DOHH2 (cell line): ENCODE data around the gene COL5A1.

ENCODE experiments used
- H3F3A ChIP-seq: fragments of 200-600 bp; sonication (generic), shearing (Covaris generic); 2 replicates; pipeline ENCODE4 v1.6.0; 2016; ENCODE audit warnings: antibody characterized with exemption, mild to moderate bottlenecking; ENCODE audit not compliant: control insufficient read depth, insufficient read depth
- H3K27ac ChIP-seq: fragments of 200-600 bp; sonication (generic); 2 replicates; pipeline ENCODE4 v1.5.1; 2014; ENCODE audit warnings: low read depth, mild to moderate bottlenecking, low read length, moderate library complexity
- H3K27me3 ChIP-seq: fragments of 200-600 bp; sonication (generic); 2 replicates; pipeline ENCODE4 v1.6.1; 2014; ENCODE audit warnings: mild to moderate bottlenecking, low read length, mixed read lengths; ENCODE audit not compliant: control insufficient read depth
- H3K36me3 ChIP-seq: fragments of 200-600 bp; sonication (generic); 2 replicates; pipeline ENCODE4 v1.6.1; 2014; ENCODE audit warnings: mild to moderate bottlenecking, low read length, moderate library complexity, mixed read lengths; ENCODE audit not compliant: control insufficient read depth
- H3K4me1 ChIP-seq: fragments of 200-600 bp; sonication (generic); 2 replicates; pipeline ENCODE4 v1.6.1; 2014; ENCODE audit warnings: mild to moderate bottlenecking, low read length, mixed read lengths; ENCODE audit not compliant: control insufficient read depth
- H3K4me2 ChIP-seq: fragments of 200-600 bp; sonication (generic); 2 replicates; pipeline ENCODE4 v1.6.0; 2014; ENCODE audit warnings: mild to moderate bottlenecking, low read length, moderate library complexity
- H3K4me3 ChIP-seq: fragments of 200-600 bp; sonication (generic); 2 replicates; pipeline ENCODE4 v1.5.1; 2014; ENCODE audit warnings: mild to moderate bottlenecking, low read length, mixed read lengths
- H3K79me2 ChIP-seq: fragments of 200-600 bp; sonication (generic); 2 replicates; pipeline ENCODE4 v1.6.1; 2014; ENCODE audit warnings: mild to moderate bottlenecking, low read length, mixed read lengths; ENCODE audit not compliant: control insufficient read depth
- H3K9me2 ChIP-seq: fragments of 200-600 bp; sonication (generic); replicated peaks from 2 replicates; pipeline ENCODE4 v1.6.1; 2014; ENCODE audit warnings: mild to moderate bottlenecking, low read length, mixed read lengths; ENCODE audit not compliant: control insufficient read depth
- H3K9me3 ChIP-seq: fragments of 200-600 bp; sonication (generic); 2 replicates; pipeline ENCODE4 v1.6.1; 2014; ENCODE audit warnings: antibody characterized with exemption, low read length, mixed read lengths; ENCODE audit not compliant: control insufficient read depth, insufficient read depth
- H4K20me1 ChIP-seq: fragments of 200-600 bp; sonication (generic); 2 replicates; pipeline ENCODE4 v1.6.0; 2014; ENCODE audit warnings: low read depth, mild to moderate bottlenecking, antibody characterized with exemption, low read length, moderate library complexity; ENCODE audit not compliant: control insufficient read depth, insufficient read depth
- CTCF ChIP-seq: fragments of 200-600 bp; sonication (generic); IDR thresholded peaks from one replicate; pipeline ENCODE4 v1.5.1; 2014; ENCODE audit warnings: antibody characterized with exemption, mild to moderate bottlenecking, low read depth, low read length; ENCODE audit not compliant: poor library complexity, severe bottlenecking
- EZH2phosphoT487 ChIP-seq: fragments of 200-600 bp; sonication (generic); IDR thresholded peaks from 2 replicates; pipeline ENCODE4 v1.6.1; 2017; ENCODE audit warnings: borderline replicate concordance, mild to moderate bottlenecking, antibody characterized with exemption, low read length, moderate library complexity, mixed read lengths

Gene COL5A1

GRCh38 chr9:134651226-134651905, 9.8 kb downstream of the COL5A1 start:
- H3K79me2 ChIP-seq, result no peaks in the 10 kb centered on the region

GRCh38 chr9:134652291-134653225, 11.0 kb downstream of the COL5A1 start:
- H3K36me3 ChIP-seq, result no peaks in the 10 kb centered on the region
- no peak overlapping the region for H3K4me3 ChIP-seq
- H3K27me3 ChIP-seq, result no peaks in the 10 kb centered on the region
- H3K9me3 ChIP-seq, result no peaks in the 10 kb centered on the region
- no peaks in the 10 kb centered on the region for H3K79me2 ChIP-seq
- H3K27ac ChIP-seq, result no peak overlapping the region
- no peaks in the 10 kb centered on the region for H3K4me1 ChIP-seq
- no peaks in the 10 kb centered on the region for H4K20me1 ChIP-seq
- H3F3A ChIP-seq, result no peaks in the 10 kb centered on the region
- TF ChIP-seq CTCF (no peak), EZH2phosphoT487 (no peak)
- H3K9me2 ChIP-seq, result no peaks in the 10 kb centered on the region
- no peak overlapping the region for H3K4me2 ChIP-seq

More at GRCh38 chr9:134651226-134651905, 9.8 kb downstream of the COL5A1 start:
- Histone ChIP-seq H3K4me1 (no peaks in the 10 kb centered on the region), H3F3A (no peaks in the 10 kb centered on the region), H3K9me2 (no peaks in the 10 kb centered on the region), H3K27me3 (no peaks in the 10 kb centered on the region), H3K9me3 (no peaks in the 10 kb centered on the region), H3K27ac (no peak overlapping the region), H3K36me3 (no peaks in the 10 kb centered on the region), H4K20me1 (no peaks in the 10 kb centered on the region), H3K4me2 (no peak overlapping the region), H3K4me3 (no peak overlapping the region)
- no peak for TF ChIP-seq EZH2phosphoT487
- TF ChIP-seq CTCF, result no peak

DNA sequence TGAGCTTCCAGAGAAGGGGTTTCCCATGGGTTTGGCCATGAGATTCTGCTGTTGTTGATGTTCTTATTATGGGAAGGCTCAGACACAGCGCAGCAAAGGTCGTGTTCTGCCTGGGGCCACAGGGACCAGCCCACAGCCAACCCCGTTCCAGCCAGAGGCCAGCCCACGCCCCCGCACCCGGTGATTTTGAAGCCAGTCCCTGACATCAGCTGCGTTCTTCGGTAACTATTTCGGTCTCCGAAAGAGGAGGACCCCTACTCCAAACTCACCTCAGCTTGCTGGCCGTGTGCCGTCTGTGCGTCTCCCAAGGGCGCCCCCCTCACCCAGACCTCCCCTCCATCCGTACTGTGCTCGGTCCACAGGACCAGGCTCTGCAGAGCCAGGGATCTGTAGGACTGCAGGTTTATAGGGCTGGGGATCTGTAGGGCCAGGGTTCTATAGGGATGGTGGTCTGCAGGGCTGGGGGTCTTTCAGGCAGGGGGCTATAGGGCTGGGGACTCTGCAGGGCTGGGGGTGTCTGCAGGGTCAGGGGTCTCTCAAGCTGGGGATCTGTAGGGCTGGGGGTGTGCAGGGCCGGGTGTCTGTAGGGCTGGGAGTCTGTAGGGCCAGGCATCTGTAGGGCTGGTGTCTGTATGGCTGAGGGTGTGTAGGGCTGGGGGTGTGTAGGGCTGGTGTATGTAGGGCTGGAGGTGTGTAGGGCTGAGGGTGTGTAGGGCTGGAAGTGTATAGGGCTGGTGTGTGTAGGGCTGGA, 11.8 kb downstream of the COL5A1 start:
- Histone ChIP-seq H4K20me1 (no peaks in the 10 kb centered on the region), H3K4me3 (no peak overlapping the region), H3K9me3 (no peaks in the 10 kb centered on the region), H3K4me1 (no peaks in the 10 kb centered on the region), H3K27ac (no peak overlapping the region), H3K4me2 (no peak overlapping the region), H3K36me3 (no peaks in the 10 kb centered on the region), H3F3A (no peaks in the 10 kb centered on the region), H3K79me2 (no peaks in the 10 kb centered on the region), H3K27me3 (no peaks in the 10 kb centered on the region), H3K9me2 (no peaks in the 10 kb centered on the region)
- TF ChIP-seq EZH2phosphoT487 (no peak), CTCF (no peak)
